GM18505 (cell line): ENCODE results near the gene PHLDA2.

Experiments used
- ATAC-seq: cut with Tn5 transposase; IDR thresholded peaks from one replicate; pipeline ENCODE4 v1.9.1; 2021; ENCODE audit not compliant: unreplicated experiment
- POLR2A ChIP-seq: IDR thresholded peaks from 4 replicates; pipeline ENCODE4 v1.6.1; 2011; ENCODE audit warnings: borderline replicate concordance; ENCODE audit not compliant: insufficient read depth, insufficient read length; ENCODE audit errors: extremely low read depth

The PHLDA2 gene

DNA sequence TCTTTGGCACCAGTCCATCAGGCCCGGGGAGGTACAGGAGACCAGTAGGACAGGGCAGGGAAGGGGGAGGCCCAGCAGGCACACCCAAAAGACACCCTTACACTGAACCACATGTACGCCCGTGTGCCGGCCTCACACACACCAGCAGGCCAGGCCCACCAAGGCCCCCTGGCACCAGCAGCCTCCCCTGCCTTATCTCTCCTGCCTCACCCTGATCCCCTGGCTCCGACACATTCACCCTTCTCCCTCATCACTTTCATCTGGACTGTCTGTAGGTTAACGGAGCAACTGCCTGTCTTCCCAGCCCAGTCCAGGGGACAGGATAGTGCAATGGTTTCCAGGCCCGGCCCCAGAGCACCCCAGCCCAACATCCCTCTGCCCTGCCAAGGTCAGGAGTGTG, 48.6 kb downstream of the PHLDA2 start:
- no peak for TF ChIP-seq POLR2A
- ATAC-seq: no peak

DNA sequence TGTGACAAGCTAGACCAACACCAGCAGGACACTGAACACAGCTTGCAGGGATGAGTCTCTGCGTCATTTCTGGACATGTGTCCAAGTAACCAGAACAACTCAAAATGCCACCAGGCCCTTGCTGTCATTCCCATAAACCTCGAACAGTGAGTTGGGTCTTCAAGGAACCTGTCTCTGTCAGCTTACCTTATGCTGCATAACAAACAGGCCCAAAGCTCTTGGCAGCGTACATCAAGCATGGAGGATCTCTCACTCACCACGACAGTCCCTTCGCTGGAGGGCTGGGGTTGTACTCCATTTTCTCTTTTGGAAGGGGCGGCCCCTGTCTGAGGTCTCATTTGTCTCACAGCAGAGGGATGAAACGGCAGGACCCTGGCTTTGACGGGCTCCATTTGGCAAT, 50.4 kb downstream of the PHLDA2 start:
- ATAC-seq: no peak
- TF ChIP-seq POLR2A: no peak
